Vagina (tissue), 2 donors: ENCODE results near the gene DIO1.
"Not testable (repeated sequence)": the region's sequence is repeated elsewhere in the genome, so short reads cannot be mapped to it uniquely, and the experiment has no call there.

ENCODE experiments used
- POLR2A ChIP-seq, 2 donors: fragments of 450-650 bp; IDR thresholded peaks; one replicate each; pipeline ENCODE4 v1.6.1; 2017; ENCODE audit warnings: antibody characterized with exemption in 2 of 2, mild to moderate bottlenecking in 2 of 2, moderate library complexity in 2 of 2
- TF ChIP-seq, protein P1 (sequence below), 3 experiments: fragments of 450-650 bp in 2 of 3; fragments of 200-600 bp in 1 of 3; sonication (generic) in 1 of 3; IDR thresholded peaks; one replicate each; pipeline ENCODE4 v1.5.1; 2017 to 2019; ENCODE audit warnings: antibody characterized with exemption in 3 of 3, mild to moderate bottlenecking in 2 of 3, moderate library complexity in 2 of 3

DNA sequence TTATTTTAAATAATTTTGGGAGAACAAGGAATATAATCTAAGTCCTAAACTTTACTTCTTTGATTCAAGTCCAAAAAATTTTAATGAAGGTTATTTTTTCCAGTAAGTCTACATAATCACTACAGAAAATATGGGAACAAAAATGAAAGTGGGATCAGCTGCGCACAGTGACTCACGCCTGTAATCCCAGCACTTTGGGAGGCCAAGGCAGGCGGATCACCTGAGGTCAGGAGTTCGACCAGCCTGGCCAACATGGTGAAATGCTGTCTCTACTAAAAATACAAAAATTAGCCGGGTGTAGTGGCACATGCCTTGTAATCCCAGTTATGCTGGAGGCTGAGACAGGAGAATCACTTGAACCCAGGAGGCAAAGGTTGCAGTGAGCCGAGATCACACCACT, 10.4 kb upstream of the DIO1 start:
- TF ChIP-seq, protein P1, sequence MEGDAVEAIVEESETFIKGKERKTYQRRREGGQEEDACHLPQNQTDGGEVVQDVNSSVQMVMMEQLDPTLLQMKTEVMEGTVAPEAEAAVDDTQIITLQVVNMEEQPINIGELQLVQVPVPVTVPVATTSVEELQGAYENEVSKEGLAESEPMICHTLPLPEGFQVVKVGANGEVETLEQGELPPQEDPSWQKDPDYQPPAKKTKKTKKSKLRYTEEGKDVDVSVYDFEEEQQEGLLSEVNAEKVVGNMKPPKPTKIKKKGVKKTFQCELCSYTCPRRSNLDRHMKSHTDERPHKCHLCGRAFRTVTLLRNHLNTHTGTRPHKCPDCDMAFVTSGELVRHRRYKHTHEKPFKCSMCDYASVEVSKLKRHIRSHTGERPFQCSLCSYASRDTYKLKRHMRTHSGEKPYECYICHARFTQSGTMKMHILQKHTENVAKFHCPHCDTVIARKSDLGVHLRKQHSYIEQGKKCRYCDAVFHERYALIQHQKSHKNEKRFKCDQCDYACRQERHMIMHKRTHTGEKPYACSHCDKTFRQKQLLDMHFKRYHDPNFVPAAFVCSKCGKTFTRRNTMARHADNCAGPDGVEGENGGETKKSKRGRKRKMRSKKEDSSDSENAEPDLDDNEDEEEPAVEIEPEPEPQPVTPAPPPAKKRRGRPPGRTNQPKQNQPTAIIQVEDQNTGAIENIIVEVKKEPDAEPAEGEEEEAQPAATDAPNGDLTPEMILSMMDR (IDR thresholded peaks at IDR 0.05), result not testable (repeated sequence)
- not testable (repeated sequence) for TF ChIP-seq POLR2A (IDR thresholded peaks at IDR 0.05)
